H1 (cell line): ENCODE data around the gene ACTG1. TPM values are rescaled to one million over a fixed set of nuclear protein-coding genes. Genes with fewer than 3 reads are reported as not detected.

Source experiments
- CTCF ChIA-PET: fragments of 300-600 bp; sonication (Branson Sonifier 250); formaldehyde crosslinking; loops from one replicate; lab custom pipeline; 2021; ENCODE audit not compliant: partially characterized antibody; lab: Charles Lee
- POLR2A ChIA-PET: fragments of 300-600 bp; sonication (Branson Sonifier 250); formaldehyde crosslinking; loops from one replicate; lab custom pipeline; 2021; ENCODE audit warnings: inconsistent platforms; ENCODE audit not compliant: partially characterized antibody; lab: Charles Lee
- DNase-seq, 2 experiments: peaks; one replicate each; pipeline versions ENCODE4 v3.0.0 to v3.0.0-alpha.2; 2010 to 2022; ENCODE audit warnings: low spot score in 2 of 2, low read depth in 1 of 2, mixed read lengths in 1 of 2
- FAIRE-seq: peaks from 2 replicates; lab custom pipeline; 2011; peaks lifted over from hg19 to GRCh38; lab: Jason Lieb, UNC
- H2AFZ ChIP-seq: 2 replicates; pipeline ENCODE4 v1.8.1; 2012; ENCODE audit warnings: low read length, inconsistent platforms
- H2AK5ac ChIP-seq: 2 replicates; pipeline ENCODE4 v1.6.1; 2013; ENCODE audit warnings: low read depth, low read length
- H2BK120ac ChIP-seq: replicated peaks from 2 replicates; pipeline ENCODE3; 2013; ENCODE audit warnings: low read depth, low read length, inconsistent platforms
- H2BK12ac ChIP-seq: 2 replicates; pipeline ENCODE4 v1.6.1; 2013; ENCODE audit warnings: low read depth, low read length
- H2BK15ac ChIP-seq: 2 replicates; pipeline ENCODE4 v1.6.1; 2013; ENCODE audit warnings: low read length
- H2BK20ac ChIP-seq: 2 replicates; pipeline ENCODE4 v1.6.1; 2013; ENCODE audit warnings: low read length
- H2BK5ac ChIP-seq: 2 replicates; pipeline ENCODE4 v1.6.1; 2013; ENCODE audit warnings: low read depth, low read length
- H3K14ac ChIP-seq: 2 replicates; pipeline ENCODE4 v1.6.1; 2013; ENCODE audit warnings: inconsistent platforms; ENCODE audit not compliant: insufficient read length
- H3K18ac ChIP-seq: 2 replicates; pipeline ENCODE4 v1.6.1; 2013; ENCODE audit warnings: low read length; ENCODE audit errors: extremely low read depth
- H3K23ac ChIP-seq: 2 replicates; pipeline ENCODE4 v1.6.1; 2013; ENCODE audit warnings: inconsistent platforms; ENCODE audit not compliant: insufficient read length
- H3K23me2 ChIP-seq: 2 replicates; pipeline ENCODE4 v1.6.1; 2013; ENCODE audit warnings: low read depth, low read length
- H3K27ac ChIP-seq: 2 replicates; pipeline ENCODE4 v1.6.1; 2011; ENCODE audit warnings: low read depth, low read length, inconsistent platforms
- H3K27me3 ChIP-seq, 4 experiments: replicated peaks in 1 of 4; 1 replicate in 1 of 4; 2 replicates in 3 of 4; pipeline versions ENCODE4 v1.6.1 to v1.8.1; 2011 to 2013; ENCODE audit warnings: low read length in 3 of 4, mild to moderate bottlenecking in 3 of 4, inconsistent platforms in 2 of 4, mixed read lengths in 2 of 4, moderate library complexity in 1 of 4; ENCODE audit not compliant: control insufficient read depth in 3 of 4, insufficient read depth in 3 of 4; ENCODE audit errors: extremely low read depth in 1 of 4
- H3K36me3 ChIP-seq, 4 experiments: 2 replicates each; pipeline versions ENCODE4 v1.6.1 to v1.8.1; 2011 to 2013; ENCODE audit warnings: mild to moderate bottlenecking in 4 of 4, low read length in 3 of 4, moderate library complexity in 2 of 4, control low read depth in 1 of 4, inconsistent platforms in 1 of 4; ENCODE audit not compliant: insufficient read depth in 4 of 4, control insufficient read depth in 2 of 4
- H3K4ac ChIP-seq: replicated peaks from 2 replicates; pipeline ENCODE3; 2013; ENCODE audit warnings: low read length, low read depth, mixed read lengths, inconsistent platforms; ENCODE audit not compliant: insufficient read length
- H3K4me1 ChIP-seq, 4 experiments: replicated peaks in 1 of 4; 1 replicate in 1 of 4; 2 replicates in 3 of 4; pipeline versions ENCODE4 v1.6.1 to v1.8.1; 2011 to 2013; ENCODE audit warnings: low read length in 3 of 4, inconsistent platforms in 2 of 4, mixed read lengths in 1 of 4; ENCODE audit not compliant: insufficient read depth in 4 of 4, control insufficient read depth in 3 of 4
- H3K4me2 ChIP-seq, 2 experiments: 2 replicates each; pipeline versions ENCODE4 v1.6.1 to v1.8.1; 2011 to 2013; ENCODE audit warnings: low read depth in 2 of 2, low read length in 2 of 2, control low read depth in 1 of 2, inconsistent platforms in 1 of 2, mild to moderate bottlenecking in 1 of 2; ENCODE audit not compliant: insufficient read depth in 1 of 2
- H3K4me3 ChIP-seq, 4 experiments: fragments of 200-600, 300-600 bp in 1 of 4; sonication (generic), shearing (Covaris generic), sonication (Bioruptor Twin) in 1 of 4; 2 replicates each; pipeline versions ENCODE4 v1.5.1 to v1.8.1; 2011 to 2016; ENCODE audit warnings: low read length in 4 of 4, low read depth in 3 of 4, control low read depth in 2 of 4, inconsistent platforms in 2 of 4, mild to moderate bottlenecking in 2 of 4, mixed read lengths in 1 of 4, moderate library complexity in 1 of 4; ENCODE audit not compliant: insufficient read depth in 2 of 4; ENCODE audit errors: extremely low read depth in 1 of 4
- H3K56ac ChIP-seq: replicated peaks from 2 replicates; pipeline ENCODE3; 2013; ENCODE audit warnings: low read depth, mild to moderate bottlenecking, mixed read lengths, low read length, inconsistent platforms; ENCODE audit not compliant: insufficient read length
- H3K79me1 ChIP-seq: 2 replicates; pipeline ENCODE4 v1.6.1; 2013; ENCODE audit warnings: low read depth, low read length, control low read depth
- H3K79me2 ChIP-seq, 2 experiments: 2 replicates each; pipeline versions ENCODE4 v1.6.1 to v1.8.1; 2012 to 2013; ENCODE audit warnings: low read length in 2 of 2, mild to moderate bottlenecking in 2 of 2, inconsistent platforms in 1 of 2; ENCODE audit not compliant: insufficient read depth in 2 of 2, control insufficient read depth in 1 of 2
- H3K9ac ChIP-seq, 4 experiments: replicated peaks in 1 of 4; 1 replicate in 1 of 4; 2 replicates in 3 of 4; pipeline versions ENCODE4 v1.6.1 to v1.8.1; 2011 to 2013; ENCODE audit warnings: low read depth in 3 of 4, low read length in 3 of 4, control low read depth in 2 of 4, mild to moderate bottlenecking in 2 of 4, moderate library complexity in 2 of 4, inconsistent platforms in 1 of 4; ENCODE audit errors: extremely low read depth in 1 of 4
- H3K9me3 ChIP-seq, 2 experiments: 2 replicates each; pipeline versions ENCODE4 v1.6.1 to v1.8.1; 2012 to 2013; ENCODE audit warnings: mild to moderate bottlenecking in 2 of 2, moderate library complexity in 2 of 2, control low read depth in 1 of 2, inconsistent platforms in 1 of 2, low read depth in 1 of 2, low read length in 1 of 2, mixed read lengths in 1 of 2; ENCODE audit not compliant: insufficient read depth in 2 of 2
- H4K20me1 ChIP-seq, 2 experiments: replicated peaks in 1 of 2; 2 replicates each; pipeline versions ENCODE3 to v1.8.1; 2011 to 2013; ENCODE audit warnings: inconsistent platforms in 2 of 2, low read length in 2 of 2, mild to moderate bottlenecking in 1 of 2; ENCODE audit not compliant: insufficient read depth in 2 of 2, control insufficient read depth in 1 of 2
- H4K5ac ChIP-seq: 2 replicates; pipeline ENCODE4 v1.6.1; 2013; ENCODE audit warnings: low read length, low read depth, mixed read lengths, inconsistent platforms; ENCODE audit not compliant: insufficient read length
- H4K8ac ChIP-seq: 2 replicates; pipeline ENCODE4 v1.8.0; 2013; ENCODE audit warnings: mild to moderate bottlenecking, moderate library complexity, low read length, inconsistent platforms; ENCODE audit not compliant: insufficient read depth; ENCODE audit errors: extremely low read depth
- H4K91ac ChIP-seq: replicated peaks from 2 replicates; pipeline ENCODE3; 2013; ENCODE audit warnings: low read length, mixed read lengths, inconsistent platforms; ENCODE audit not compliant: insufficient read length
- ATF3 ChIP-seq: IDR thresholded peaks from 2 replicates; pipeline ENCODE4 v1.6.1; 2011; ENCODE audit warnings: low read depth, mild to moderate bottlenecking, low read length; ENCODE audit not compliant: insufficient read depth
- CHD2 ChIP-seq: IDR thresholded peaks from 2 replicates; pipeline ENCODE4 v1.6.1; 2012; ENCODE audit warnings: low read length, improper control_type of control experiment
- PHF8 ChIP-seq: fragments of 200-600 bp; sonication (generic); conservative IDR thresholded peaks from 2 replicates; pipeline ENCODE4 v1.7.1; 2012; ENCODE audit warnings: low read depth, mild to moderate bottlenecking, inconsistent platforms, low read length, moderate library complexity
- POLR2A ChIP-seq, 2 experiments: IDR thresholded peaks; 1 replicate in 1 of 2; 2 replicates in 1 of 2; pipeline ENCODE4 v1.6.1; 2011; ENCODE audit warnings: low read depth in 2 of 2, low read length in 2 of 2, mild to moderate bottlenecking in 2 of 2; ENCODE audit errors: control extremely low read depth in 1 of 2
- SAP30 ChIP-seq: fragments of 300-600 bp; sonication (generic); IDR thresholded peaks from 2 replicates; pipeline ENCODE4 v1.7.1; 2012; ENCODE audit warnings: low read length, moderate library complexity, mild to moderate bottlenecking, inconsistent platforms; ENCODE audit not compliant: insufficient read depth, insufficient replicate concordance
- SP1 ChIP-seq: IDR thresholded peaks from 2 replicates; pipeline ENCODE4 v1.6.1; 2011; ENCODE audit warnings: low read depth, low read length
- SP2 ChIP-seq: IDR thresholded peaks from 2 replicates; pipeline ENCODE4 v1.6.1; 2012; ENCODE audit warnings: mild to moderate bottlenecking, low read length, inconsistent platforms
- WGBS, 2 experiments: shearing (Covaris generic) in 1 of 2; methylation state at CpG; one replicate each; pipeline versions ENCODE4 v1.1.6 to v1.1.7; 2013 to 2015; ENCODE audit warnings: low lambda C conversion rate in 2 of 2, mixed read lengths in 2 of 2, inconsistent platforms in 1 of 2, low coverage in 1 of 2, missing lambda C conversion rate in 1 of 2; ENCODE audit not compliant: insufficient replicate concordance in 2 of 2, insufficient coverage in 1 of 2, insufficient read length in 1 of 2; ENCODE audit errors: extremely low coverage in 1 of 2, missing lambda C conversion rate in 1 of 2; 5-methylcytosine and 5-hydroxymethylcytosine counted together
- polyA plus RNA-seq, 7 experiments: library from polyadenylated mRNA; depleted of rRNA in 3 of 7; stranded (reverse) in 5 of 7; unstranded in 2 of 7; fragments of >200 nt in 5 of 7; fragments of 200-250 nt in 2 of 7; gene quantifications; 1 replicate in 5 of 7; 2 replicates in 1 of 7; 4 replicates in 1 of 7; pipeline versions ENCODE4 v1.2.1 to v1.2.3, GENCODE V29; 2011 to 2013; ENCODE audit warnings: missing spikeins in 2 of 7, mixed read lengths in 2 of 7
- total RNA-seq: library from RNA; stranded (reverse); fragmentation: NEBNext Ultra II Directional; extraction: Animal tissue kit (Norgen Biotek cat#: 25700); gene quantifications from 2 replicates; pipeline ENCODE4 v1.2.1, GENCODE V29; 2021
- TF ChIP-seq, protein P1 (sequence below): IDR thresholded peaks from 2 replicates; pipeline ENCODE4 v1.6.1; 2011; ENCODE audit warnings: low read length, improper control_type of control experiment
- TF ChIP-seq, protein P2 (sequence below): IDR thresholded peaks from 2 replicates; pipeline ENCODE4 v1.6.1; 2012; ENCODE audit warnings: inconsistent platforms

The ACTG1 gene
- total and polyA plus RNA-seq, 2 of the 8 experiments (the other 6 are each of a cell fraction or from before 2014, with no cell fraction given) = 3,535 to 5,010 TPM

- peak overlapping the region; percentile 64; the same call in 1 of the 2 replicates for H2AFZ ChIP-seq
- peak overlapping the region; percentile 14 to 58 (median 32) for H3K4me3 ChIP-seq
- TF ChIP-seq, protein P1, sequence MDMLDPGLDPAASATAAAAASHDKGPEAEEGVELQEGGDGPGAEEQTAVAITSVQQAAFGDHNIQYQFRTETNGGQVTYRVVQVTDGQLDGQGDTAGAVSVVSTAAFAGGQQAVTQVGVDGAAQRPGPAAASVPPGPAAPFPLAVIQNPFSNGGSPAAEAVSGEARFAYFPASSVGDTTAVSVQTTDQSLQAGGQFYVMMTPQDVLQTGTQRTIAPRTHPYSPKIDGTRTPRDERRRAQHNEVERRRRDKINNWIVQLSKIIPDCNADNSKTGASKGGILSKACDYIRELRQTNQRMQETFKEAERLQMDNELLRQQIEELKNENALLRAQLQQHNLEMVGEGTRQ = peak; percentile 38
- peak; percentile 70; the same call in 1 of the 2 replicates for TF ChIP-seq SP1
- TF ChIP-seq SAP30 = no peak
- TF ChIP-seq, protein P2, sequence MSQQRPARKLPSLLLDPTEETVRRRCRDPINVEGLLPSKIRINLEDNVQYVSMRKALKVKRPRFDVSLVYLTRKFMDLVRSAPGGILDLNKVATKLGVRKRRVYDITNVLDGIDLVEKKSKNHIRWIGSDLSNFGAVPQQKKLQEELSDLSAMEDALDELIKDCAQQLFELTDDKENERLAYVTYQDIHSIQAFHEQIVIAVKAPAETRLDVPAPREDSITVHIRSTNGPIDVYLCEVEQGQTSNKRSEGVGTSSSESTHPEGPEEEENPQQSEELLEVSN = peak; percentile 76
- TF ChIP-seq PHF8 = peak; percentile 30; the same call in 1 of the 2 replicates
- TF ChIP-seq CHD2 = peak; percentile 70
- TF ChIP-seq SP2 = peak; percentile 11; the same call in 1 of the 2 replicates
- no peak for TF ChIP-seq POLR2A (IDR thresholded peaks at IDR 0.05; ENCODE audit: control extremely low read depth in 1 of 2, low read depth in 2 of 2, low read length in 2 of 2)
- no peak for TF ChIP-seq ATF3
Measured at GRCh38 chr17:81481073-81481799, 31.4 kb downstream of the ACTG1 start.

More at GRCh38 chr17:81481073-81481799, 31.4 kb downstream of the ACTG1 start:
- Histone ChIP-seq H3K56ac (no peak overlapping the region), H4K8ac (peak overlapping the region; percentile 62), H2BK20ac (no peak overlapping the region), H3K79me1 (no peaks in the 10 kb centered on the region), H2BK15ac (peak overlapping the region; percentile 95; the same call in 1 of the 2 replicates), H3K36me3 (no peaks in the 10 kb centered on the region), H3K14ac (no peak overlapping the region), H2BK12ac (0 out of 2 replicates have a peak overlapping the region, but pooled peaks have one; percentile 19), H3K4me2 (peak overlapping the region; percentile 55 to 66), H4K91ac (peak overlapping the region; percentile 72), H3K4ac (no peak overlapping the region), H3K23ac (no peak overlapping the region), H4K20me1 (no peaks in the 10 kb centered on the region), H3K27me3 (peaks cover 18 to 53% (median 45%) of the 10 kb centered on the region in 4 experiments), H2AK5ac (no peak overlapping the region), H3K4me1 (peaks cover 0 to 17% (median 8%) of the 10 kb centered on the region in 4 experiments; a peak in 4 of 7 replicates), H3K79me2 (no peaks in the 10 kb centered on the region), H2BK5ac (no peak overlapping the region), H3K23me2 (peaks cover 9% of the 10 kb centered on the region; the same call in 1 of the 2 replicates), H3K18ac (peak overlapping the region; percentile 81; the same call in 1 of the 2 replicates), H2BK120ac (no peak overlapping the region), H3K9ac (no peak overlapping the region), H3K9me3 (peaks cover 0 to 5% of the 10 kb centered on the region in 2 experiments; a peak in 1 of 4 replicates), H4K5ac (no peak overlapping the region), H3K27ac (no peak overlapping the region)
- no peak for FAIRE-seq
- POLR2A ChIA-PET = interaction anchor here (1.0 to 35.8 kb wide), 4 partner anchors 10 to 231 kb away, joined by 3 to 1004 read pairs (median 6); partner anchors contain the start of genes ACTG1 and FSCN2
- WGBS, 2 experiments = 49% methylated on average over 18 of the region's 94 CpGs; no CpG with 5 or more reads in 1 of the 2 experiments
- CTCF ChIA-PET = interaction anchor here (0.8 to 5.4 kb wide), 8 partner anchors 8 to 227 kb away, joined by 3 to 50 read pairs (median 5); no protein-coding TSS in a partner anchor
- DNase-seq = peak in 1 of 2 experiments; percentile 70
